IMR-90 (cell line): ENCODE results near the gene RYR3. TPM values are rescaled to one million over a fixed set of nuclear protein-coding genes. Genes with fewer than 3 reads are reported as not detected.
A peak's percentile ranks its signal among the peaks of the same experiment; 100 is the strongest.

Experiments
- ATAC-seq: fragments of 200-7000 bp; cut with Tn5 transposase; 2 replicates; pipeline ENCODE4 v1.9.1; 2020; ENCODE audit warnings: low read depth, mild to moderate bottlenecking, moderate library complexity
- BruUV-seq: library from RNA; stranded (reverse); fragments of 400-500 nt; replicated peaks from 2 replicates; lab custom pipeline; 2021; lab: Mats Ljungman, UMichigan
- CTCF ChIA-PET: fragments of 300-600 bp; formaldehyde crosslinking; extraction: SDS; loops from one replicate; lab custom pipeline; 2021; ENCODE audit warnings: antibody characterized with exemption; lab: Yijun Ruan, JAX
- POLR2A ChIA-PET: fragments of 300-600 bp; sonication (Branson Sonifier 250); formaldehyde crosslinking; loops from one replicate; lab custom pipeline; 2022; ENCODE audit warnings: antibody characterized with exemption; ENCODE audit not compliant: unreplicated experiment; lab: Charles Lee
- DNase-seq: peaks from one replicate; pipeline ENCODE4 v3.0.0; 2013
- H2AFZ ChIP-seq: replicated peaks from 2 replicates; pipeline ENCODE3; 2013; ENCODE audit warnings: low read length, mild to moderate bottlenecking; ENCODE audit not compliant: poor library complexity
- H2AK5ac ChIP-seq: 2 replicates; pipeline ENCODE4 v1.6.1; 2013; ENCODE audit warnings: low read depth, low read length, inconsistent platforms
- H2AK9ac ChIP-seq: replicated peaks from 2 replicates; pipeline ENCODE3; 2013; ENCODE audit warnings: mild to moderate bottlenecking, low read depth, low read length, moderate library complexity; ENCODE audit not compliant: poor library complexity
- H2BK120ac ChIP-seq: 2 replicates; pipeline ENCODE4 v1.6.1; 2013; ENCODE audit warnings: low read depth, low read length, inconsistent platforms
- H2BK15ac ChIP-seq: 3 replicates; pipeline ENCODE4 v1.6.1; 2013; ENCODE audit warnings: low read depth, low read length, inconsistent platforms
- H2BK20ac ChIP-seq: 2 replicates; pipeline ENCODE4 v1.6.1; 2013; ENCODE audit warnings: low read depth, mild to moderate bottlenecking, inconsistent platforms, low read length, moderate library complexity
- H2BK5ac ChIP-seq: 2 replicates; pipeline ENCODE4 v1.6.1; 2013; ENCODE audit warnings: mild to moderate bottlenecking, low read depth, low read length, inconsistent platforms; ENCODE audit not compliant: poor library complexity, severe bottlenecking
- H3K14ac ChIP-seq: replicated peaks from 2 replicates; pipeline ENCODE4 v1.6.1; 2013; ENCODE audit warnings: low read depth, low read length, inconsistent platforms
- H3K18ac ChIP-seq: 2 replicates; pipeline ENCODE4 v1.6.1; 2013; ENCODE audit warnings: low read depth, low read length, control low read depth
- H3K23ac ChIP-seq: 2 replicates; pipeline ENCODE4 v1.6.1; 2013; ENCODE audit warnings: low read depth, low read length, inconsistent platforms
- H3K27ac ChIP-seq: 2 replicates; pipeline ENCODE4 v1.5.1; 2013; ENCODE audit warnings: mild to moderate bottlenecking, control low read depth, low read length; ENCODE audit not compliant: insufficient read depth
- H3K27me3 ChIP-seq: 2 replicates; pipeline ENCODE4 v1.6.1; 2013; ENCODE audit warnings: low read length; ENCODE audit not compliant: control insufficient read depth, insufficient read depth
- H3K36me3 ChIP-seq: 2 replicates; pipeline ENCODE4 v1.6.1; 2013; ENCODE audit warnings: low read length, mixed read lengths; ENCODE audit not compliant: control insufficient read depth, insufficient read depth
- H3K4ac ChIP-seq: 2 replicates; pipeline ENCODE4 v1.6.1; 2013; ENCODE audit warnings: low read depth, low read length, inconsistent platforms
- H3K4me1 ChIP-seq: 2 replicates; pipeline ENCODE4 v1.6.1; 2013; ENCODE audit warnings: low read length, mixed read lengths; ENCODE audit not compliant: control insufficient read depth, insufficient read depth
- H3K4me2 ChIP-seq: 2 replicates; pipeline ENCODE4 v1.6.1; 2013; ENCODE audit warnings: low read depth, mild to moderate bottlenecking, control low read depth, low read length, moderate library complexity
- H3K4me3 ChIP-seq: 2 replicates; pipeline ENCODE4 v1.5.1; 2013; ENCODE audit warnings: low read depth, mild to moderate bottlenecking, control low read depth, low read length, moderate library complexity; ENCODE audit not compliant: insufficient read depth
- H3K56ac ChIP-seq: 2 replicates; pipeline ENCODE4 v1.6.1; 2013; ENCODE audit warnings: low read length, inconsistent platforms; ENCODE audit not compliant: insufficient read depth; ENCODE audit errors: extremely low read depth
- H3K79me1 ChIP-seq, 2 experiments: 2 replicates each; pipeline ENCODE4 v1.6.1; 2013; ENCODE audit warnings: low read length in 2 of 2, inconsistent platforms in 1 of 2, low read depth in 1 of 2
- H3K9ac ChIP-seq: 2 replicates; pipeline ENCODE4 v1.6.1; 2013; ENCODE audit warnings: low read depth, low read length, control low read depth
- H3K9me1 ChIP-seq: 2 replicates; pipeline ENCODE4 v1.6.1; 2013; ENCODE audit warnings: low read length, inconsistent platforms; ENCODE audit not compliant: insufficient read depth
- H3K9me3 ChIP-seq: 2 replicates; pipeline ENCODE4 v1.6.1; 2013; ENCODE audit warnings: low read length; ENCODE audit not compliant: control insufficient read depth, insufficient read depth
- H4K20me1 ChIP-seq: 2 replicates; pipeline ENCODE4 v1.6.1; 2013; ENCODE audit warnings: low read length, inconsistent platforms; ENCODE audit not compliant: insufficient read depth
- H4K5ac ChIP-seq: 2 replicates; pipeline ENCODE4 v1.6.1; 2013; ENCODE audit warnings: mild to moderate bottlenecking, low read depth, low read length, control low read depth
- H4K8ac ChIP-seq, 2 experiments: 2 replicates each; pipeline ENCODE4 v1.6.1; 2013; ENCODE audit warnings: low read depth in 2 of 2, low read length in 2 of 2, control low read depth in 1 of 2, inconsistent platforms in 1 of 2
- H4K91ac ChIP-seq: 2 replicates; pipeline ENCODE4 v1.6.1; 2013; ENCODE audit warnings: low read depth, low read length, inconsistent platforms; ENCODE audit not compliant: insufficient read depth
- BHLHE40 ChIP-seq: fragments of 150-350 bp; IDR thresholded peaks from 2 replicates; pipeline ENCODE4 v1.6.1; 2016; ENCODE audit warnings: mild to moderate bottlenecking, low read depth, low read length
- CEBPB ChIP-seq: IDR thresholded peaks from 2 replicates; pipeline ENCODE4 v1.6.1; 2012; ENCODE audit warnings: low read depth, low read length, improper control_type of control experiment
- CHD1 ChIP-seq: IDR thresholded peaks from 2 replicates; pipeline ENCODE4 v1.6.1; 2012; ENCODE audit warnings: low read depth, low read length, improper control_type of control experiment
- ELK1 ChIP-seq: fragments of 150-350 bp; IDR thresholded peaks from 2 replicates; pipeline ENCODE4 v1.6.1; 2016; ENCODE audit warnings: low read depth, mild to moderate bottlenecking, low read length, moderate library complexity, borderline replicate concordance
- MAFK ChIP-seq: IDR thresholded peaks from 2 replicates; pipeline ENCODE4 v1.6.1; 2012; ENCODE audit warnings: low read depth, low read length, improper control_type of control experiment
- MAZ ChIP-seq: IDR thresholded peaks from 2 replicates; pipeline ENCODE4 v1.6.1; 2012; ENCODE audit warnings: low read depth, mild to moderate bottlenecking, low read length, improper control_type of control experiment, moderate library complexity, borderline replicate concordance
- RFX5 ChIP-seq: IDR thresholded peaks from 2 replicates; pipeline ENCODE4 v1.8.0; 2012; ENCODE audit warnings: low read depth, mild to moderate bottlenecking, low read length, moderate library complexity
- WGBS, 2 experiments: methylation state at CpG; one replicate each; pipeline versions ENCODE4 v1.1.5 to v1.1.7; 2013; ENCODE audit warnings: missing lambda C conversion rate in 2 of 2; ENCODE audit not compliant: insufficient read length in 1 of 2; ENCODE audit errors: extremely low coverage in 2 of 2; 5-methylcytosine and 5-hydroxymethylcytosine counted together
- dilution Hi-C: fragments of 300-500 bp; cut with HindIII; formaldehyde crosslinking; loops from one replicate; pipeline ENCODE4 v1.14.3; 2018; ENCODE audit warnings: low sequenced_read_pairs; ENCODE audit not compliant: unreplicated experiment
- in situ Hi-C: fragments of 300-500 bp; cut with MboI; formaldehyde crosslinking; loops from 3 replicates; pipeline ENCODE4 v1.14.3; 2019; ENCODE audit warnings: low sequenced_read_pairs, inconsistent platforms, mixed read lengths
- intact Hi-C: fragments of 100-400 bp; cut with micrococcal nuclease; formaldehyde crosslinking; loops from 2 replicates; pipeline ENCODE4 v1.10.0; 2022
- polyA plus RNA-seq, 3 experiments: library from polyadenylated mRNA; depleted of rRNA; stranded (reverse); fragments of >200 nt; gene quantifications; 2 replicates each; pipeline ENCODE4 v1.2.3, GENCODE V29; 2012; ENCODE audit warnings: low replicate concordance in 1 of 3
- total RNA-seq: library from RNA; depleted of rRNA; stranded (reverse); fragments of >200 nt; gene quantifications from 2 replicates; pipeline ENCODE4 v1.2.3, GENCODE V29; 2012
- TF ChIP-seq, protein P1 (sequence below): conservative IDR thresholded peaks from 2 replicates; pipeline ENCODE4 v1.5.1; 2012; ENCODE audit warnings: mild to moderate bottlenecking, low read depth, low read length, improper control_type of control experiment

Gene RYR3
- total and polyA plus RNA-seq, 2 of the 4 experiments (the other 2 are of a cell fraction): 0.18 TPM; not detected in 1

GRCh38 chr15:33864360-33865075 lies 553.8 kb downstream of the RYR3 start:
- Histone ChIP-seq H3K79me1 (no peaks in the 10 kb centered on the region), H3K4me2 (no peak overlapping the region), H3K27me3 (no peaks in the 10 kb centered on the region), H2AFZ (no peak overlapping the region), H2BK15ac (no peak overlapping the region), H3K9ac (no peak overlapping the region), H3K4me3 (no peak overlapping the region), H3K9me1 (peaks cover 10% of the 10 kb centered on the region), H2AK9ac (no peak overlapping the region), H3K36me3 (no peaks in the 10 kb centered on the region; the same call in 1 of the 2 replicates), H4K91ac (no peak overlapping the region), H2BK5ac (no peak overlapping the region), H2BK120ac (no peak overlapping the region; the same call in 1 of the 2 replicates), H3K27ac (no peak overlapping the region), H4K20me1 (no peaks in the 10 kb centered on the region), H3K4ac (no peak overlapping the region), H3K4me1 (peaks cover 13% of the 10 kb centered on the region), H3K18ac (no peak overlapping the region), H3K14ac (peak overlapping the region; percentile 36; the same call in 1 of the 2 replicates), H4K8ac (no peak overlapping the region), H3K56ac (no peak overlapping the region), H3K9me3 (no peaks in the 10 kb centered on the region), H4K5ac (no peak overlapping the region), H3K23ac (no peak overlapping the region), H2BK20ac (no peak overlapping the region), H2AK5ac (no peak overlapping the region)
- dilution Hi-C loops: no loop called here
- ChIA-PET CTCF (no interaction called here), POLR2A (no interaction called here)
- DNase-seq: peak; percentile 27
- no peak for ATAC-seq
- BruUV-seq: no TSS peak
- in situ Hi-C loops: no loop called here
- no peak for TF ChIP-seq BHLHE40
- TF ChIP-seq ELK1: no peak
- TF ChIP-seq MAZ: no peak
- no peak for TF ChIP-seq CEBPB
- no peak for TF ChIP-seq MAFK
- TF ChIP-seq, protein P1, sequence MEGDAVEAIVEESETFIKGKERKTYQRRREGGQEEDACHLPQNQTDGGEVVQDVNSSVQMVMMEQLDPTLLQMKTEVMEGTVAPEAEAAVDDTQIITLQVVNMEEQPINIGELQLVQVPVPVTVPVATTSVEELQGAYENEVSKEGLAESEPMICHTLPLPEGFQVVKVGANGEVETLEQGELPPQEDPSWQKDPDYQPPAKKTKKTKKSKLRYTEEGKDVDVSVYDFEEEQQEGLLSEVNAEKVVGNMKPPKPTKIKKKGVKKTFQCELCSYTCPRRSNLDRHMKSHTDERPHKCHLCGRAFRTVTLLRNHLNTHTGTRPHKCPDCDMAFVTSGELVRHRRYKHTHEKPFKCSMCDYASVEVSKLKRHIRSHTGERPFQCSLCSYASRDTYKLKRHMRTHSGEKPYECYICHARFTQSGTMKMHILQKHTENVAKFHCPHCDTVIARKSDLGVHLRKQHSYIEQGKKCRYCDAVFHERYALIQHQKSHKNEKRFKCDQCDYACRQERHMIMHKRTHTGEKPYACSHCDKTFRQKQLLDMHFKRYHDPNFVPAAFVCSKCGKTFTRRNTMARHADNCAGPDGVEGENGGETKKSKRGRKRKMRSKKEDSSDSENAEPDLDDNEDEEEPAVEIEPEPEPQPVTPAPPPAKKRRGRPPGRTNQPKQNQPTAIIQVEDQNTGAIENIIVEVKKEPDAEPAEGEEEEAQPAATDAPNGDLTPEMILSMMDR: no peak
- no peak for TF ChIP-seq RFX5
- TF ChIP-seq CHD1: no peak
- intact Hi-C loops: loop anchor here (5.0 kb wide), 1 partner anchor 43 kb away; no protein-coding TSS in a partner anchor
- WGBS, 2 experiments: 83% methylated on average over 2 of the region's 5 CpGs; no CpG with 5 or more reads in 1 of the 2 experiments
